Stimulated activated CD8-positive, alpha-beta memory T cell treated with anti-CD3 and anti-CD28 coated beads, Interleukin-12 subunit alpha, Interleukin-12 subunit beta, amount 100 ng/mL, for 4 hours (primary cell): ENCODE data around the gene HAUS8.
"Not testable (repeated sequence)": the region's sequence is repeated elsewhere in the genome, so short reads cannot be mapped to it uniquely, and the experiment has no call there.

Source experiments
- DNase-seq: peaks from one replicate; pipeline ENCODE4 v3.0.0-alpha.2; 2020; ENCODE audit warnings: low read depth

The HAUS8 gene

GRCh38 chr19:17035842-17036424, 39.3 kb downstream of the HAUS8 start:
- DNase-seq: no peak

GRCh38 chr19:17031741-17032140, 43.5 kb downstream of the HAUS8 start:
- no peak for DNase-seq

- no peak for DNase-seq
Observed at GRCh38 chr19:17027535-17027975, 47.7 kb downstream of the HAUS8 start.

- DNase-seq: no peak
Observed at GRCh38 chr19:17026706-17027534, 48.3 kb downstream of the HAUS8 start, which contains the start of gene CPAMD8. Gene CPAMD8 (minus strand): TSS chr19:17026810. CDS start chr19:17026642, 168 bp downstream.

GRCh38 chr19:17025991-17026658, 49.1 kb downstream of the HAUS8 start:
- no peak for DNase-seq

GRCh38 chr19:17025361-17025760, 49.9 kb downstream of the HAUS8 start:
- DNase-seq: no peak

GRCh38 chr19:17024941-17025340, 50.3 kb downstream of the HAUS8 start:
- DNase-seq: not testable (repeated sequence)

- no peak for DNase-seq
Observed at GRCh38 chr19:17023805-17024204, 51.4 kb downstream of the HAUS8 start.

- DNase-seq: no peak
Observed at GRCh38 chr19:17022738-17023137, 52.5 kb downstream of the HAUS8 start.

GRCh38 chr19:17021793-17022590, 53.3 kb downstream of the HAUS8 start:
- no peak for DNase-seq

- no peak for DNase-seq
Observed at GRCh38 chr19:17021328-17021727, 53.9 kb downstream of the HAUS8 start.

- no peak for DNase-seq
Observed at GRCh38 chr19:17020823-17021222, 54.4 kb downstream of the HAUS8 start.

- DNase-seq: no peak
Observed at GRCh38 chr19:17020385-17020784, 54.9 kb downstream of the HAUS8 start.

GRCh38 chr19:17014212-17014861, 60.9 kb downstream of the HAUS8 start:
- DNase-seq: not testable (repeated sequence)

- DNase-seq: no peak
Observed at GRCh38 chr19:17011485-17011884, 63.8 kb downstream of the HAUS8 start.

GRCh38 chr19:17006579-17006978, 68.7 kb downstream of the HAUS8 start:
- DNase-seq: no peak

- no peak for DNase-seq
Observed at GRCh38 chr19:17005000-17005399, 70.3 kb downstream of the HAUS8 start.

- no peak for DNase-seq
Observed at GRCh38 chr19:17004386-17004785, 70.9 kb downstream of the HAUS8 start.

GRCh38 chr19:17002455-17002854, 72.8 kb downstream of the HAUS8 start:
- DNase-seq: no peak

- peak; percentile 27 for DNase-seq
Observed at GRCh38 chr19:17001603-17002183, 73.6 kb downstream of the HAUS8 start.
